GM06990 (cell line): ENCODE results near the gene SELENOF.
"Not testable (repeated sequence)": the region's sequence is repeated elsewhere in the genome, so short reads cannot be mapped to it uniquely, and the experiment has no call there.

Experiments used
- DNase-seq: peaks from one replicate; pipeline ENCODE4 v3.0.0-alpha.2; 2011; ENCODE audit not compliant: insufficient read length; ENCODE audit errors: extremely low read depth
- H3K27me3 ChIP-seq: replicated peaks from 2 replicates; pipeline ENCODE4 v1.6.0; 2011; ENCODE audit warnings: low read length; ENCODE audit not compliant: control insufficient read depth, insufficient read depth
- H3K36me3 ChIP-seq: 2 replicates; pipeline ENCODE4 v1.5.1; 2011; ENCODE audit warnings: low read length; ENCODE audit not compliant: control insufficient read depth, insufficient read depth
- H3K4me3 ChIP-seq: replicated peaks from 2 replicates; pipeline ENCODE4 v1.5.1; 2011; ENCODE audit warnings: low read depth, mild to moderate bottlenecking, control low read depth, low read length
- CTCF ChIP-seq: IDR thresholded peaks from 2 replicates; pipeline ENCODE4 v1.5.1; 2011; ENCODE audit warnings: low read length, control low read depth, mild to moderate bottlenecking, inconsistent platforms; ENCODE audit not compliant: insufficient read depth, poor library complexity, severe bottlenecking

The SELENOF gene

GRCh38 chr1:86872086-86872485 is 41.8 kb downstream of the SELENOF start:
- TF ChIP-seq CTCF, result no peak
- no peak for DNase-seq
- no peak overlapping the region for H3K4me3 ChIP-seq
- H3K36me3 ChIP-seq, result no peaks in the 10 kb centered on the region
- no peaks in the 10 kb centered on the region for H3K27me3 ChIP-seq

- H3K4me3 ChIP-seq, result no peak overlapping the region
- no peak for TF ChIP-seq CTCF
- no peaks in the 10 kb centered on the region for H3K36me3 ChIP-seq
- no peaks in the 10 kb centered on the region for H3K27me3 ChIP-seq
- DNase-seq, result no peak
Measured at GRCh38 chr1:86871001-86871400, 42.9 kb downstream of the SELENOF start.

GRCh38 chr1:86868477-86868876 is 45.4 kb downstream of the SELENOF start:
- DNase-seq, result no peak
- no peak for TF ChIP-seq CTCF
- H3K4me3 ChIP-seq, result no peak overlapping the region
- no peaks in the 10 kb centered on the region for H3K36me3 ChIP-seq
- no peaks in the 10 kb centered on the region for H3K27me3 ChIP-seq

DNA sequence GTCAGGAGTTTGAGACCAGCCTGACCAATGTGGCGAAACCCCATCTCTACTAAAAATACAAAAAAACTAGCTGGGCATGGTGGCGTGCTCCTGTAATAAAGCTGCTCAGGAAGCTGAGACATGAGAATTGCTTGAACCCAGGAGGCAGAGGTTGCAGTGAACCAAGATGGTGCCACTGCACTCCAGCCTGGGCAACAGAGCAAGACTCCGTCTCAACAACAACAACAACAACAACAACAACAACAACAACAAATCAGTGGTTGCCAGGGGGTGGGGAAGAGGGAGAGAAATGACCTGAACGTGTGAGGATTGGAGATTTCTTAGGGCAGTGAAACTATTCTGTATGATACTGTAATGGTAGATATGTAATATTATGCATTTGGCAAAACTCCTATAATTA is 46.6 kb downstream of the SELENOF start:
- H3K36me3 ChIP-seq, DNase-seq, H3K27me3 ChIP-seq, H3K4me3 ChIP-seq: not testable (repeated sequence)

DNA sequence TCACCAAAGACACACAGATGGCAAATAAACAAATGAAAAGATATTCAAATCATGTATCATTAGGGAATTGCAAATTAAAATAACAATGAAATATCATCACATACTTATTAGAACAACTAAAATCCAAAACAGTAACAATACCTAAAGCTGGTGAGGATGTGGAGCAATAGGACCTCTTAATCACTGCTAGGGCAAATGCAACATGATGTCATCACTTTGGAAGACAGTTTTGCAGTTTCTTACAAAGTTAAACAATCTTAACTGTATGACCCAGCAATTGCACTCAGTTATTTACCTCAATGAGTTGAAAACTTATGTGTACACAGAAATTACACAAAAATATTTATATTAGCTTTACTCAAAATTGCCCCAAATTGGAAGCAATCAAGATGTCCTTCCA is 47.3 kb downstream of the SELENOF start:
- no peaks in the 10 kb centered on the region for H3K27me3 ChIP-seq
- no peak for DNase-seq
- no peaks in the 10 kb centered on the region for H3K36me3 ChIP-seq
- no peak overlapping the region for H3K4me3 ChIP-seq
- TF ChIP-seq CTCF, result no peak

GRCh38 chr1:86865973-86866637 is 47.8 kb downstream of the SELENOF start:
- H3K36me3 ChIP-seq, result no peaks in the 10 kb centered on the region
- TF ChIP-seq CTCF, result no peak
- H3K27me3 ChIP-seq, result no peaks in the 10 kb centered on the region
- DNase-seq, result peak; percentile 30
- H3K4me3 ChIP-seq, result no peak overlapping the region
